HG03575 (cell line): ENCODE data around the gene ACOT11.

ENCODE experiments used
- ATAC-seq: cut with Tn5 transposase; IDR thresholded peaks from one replicate; pipeline ENCODE4 v1.9.1; 2021; ENCODE audit not compliant: unreplicated experiment, insufficient number of reproducible peaks, low FRiP score; ENCODE audit errors: extremely low read depth

The ACOT11 gene

DNA sequence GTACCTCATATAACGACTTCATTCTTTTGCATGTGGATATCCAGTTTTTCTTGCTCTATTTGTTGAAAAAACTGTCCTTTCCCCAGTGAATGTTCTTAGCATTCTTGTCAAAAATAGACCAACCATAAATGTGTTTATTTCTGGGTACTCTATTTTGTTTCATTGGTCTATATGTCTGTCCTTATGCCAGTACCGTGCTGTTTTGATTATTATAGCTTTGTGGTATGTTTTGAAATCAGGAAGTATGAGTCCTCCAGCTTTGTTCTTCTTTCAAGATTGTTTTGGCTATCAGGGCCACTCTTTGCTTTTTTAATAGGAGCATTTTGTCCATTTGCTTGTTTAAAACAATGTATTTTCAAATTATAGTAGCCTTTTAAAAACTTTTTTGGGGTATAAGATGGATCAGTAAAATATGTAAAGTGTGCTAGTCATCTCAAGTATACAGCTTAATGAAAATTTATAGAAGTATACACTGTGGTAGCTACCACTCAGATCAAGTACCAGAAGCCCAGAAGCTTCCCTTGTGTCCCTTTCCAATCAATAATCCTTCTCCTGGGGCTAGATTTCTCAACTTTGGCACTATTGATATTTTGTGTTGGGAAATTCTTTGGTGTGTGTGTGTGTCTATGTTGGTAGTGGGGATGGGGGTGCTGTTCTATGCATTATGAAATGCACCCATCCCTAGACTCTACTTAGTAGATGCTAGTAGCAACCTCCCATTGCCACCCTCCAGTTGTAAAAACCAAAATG is 110.3 kb downstream of the ACOT11 start:
- ATAC-seq: no peak
